ENCODE results near the gene ELP1. TPM values are rescaled to one million over a fixed set of nuclear protein-coding genes. Genes with fewer than 3 reads are reported as not detected.

Gene ELP1
- total RNA-seq, 3 donors from 2014 or later (not counting 1 experiment from before 2014, with no cell fraction given) = 21.8 to 33.0 (median 28.2) TPM

DNA sequence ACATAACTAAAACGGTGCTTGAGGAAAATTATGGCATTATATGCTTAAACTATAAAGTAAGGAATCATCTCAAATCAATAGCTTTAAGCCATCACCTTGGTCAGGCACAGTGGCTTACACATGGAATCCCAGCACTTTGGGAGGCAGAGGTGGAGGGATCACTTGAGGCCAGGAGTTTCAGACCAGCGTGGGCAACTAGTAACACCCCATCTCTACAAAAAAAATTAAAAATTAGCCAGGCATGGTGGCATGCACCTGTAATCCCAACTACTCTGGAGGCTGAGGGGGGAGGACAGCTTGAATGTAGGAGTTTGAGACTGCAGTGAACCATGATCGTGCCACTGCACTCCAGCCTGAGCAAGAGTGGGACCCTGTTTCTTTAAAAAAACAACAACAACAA, 49.2 kb downstream of the ELP1 start:
- DNase-seq (no peak), ATAC-seq (no peak)
- peaks cover 4% of the 10 kb centered on the region for H3K36me3 Mint-ChIP-seq
- Histone ChIP-seq H3K27ac (ENCODE audit: low read length) (no peak overlapping the region), H3K27me3 (ENCODE audit: control insufficient read depth, insufficient read depth, low read length) (no peaks in the 10 kb centered on the region), H3K4me1 (ENCODE audit: control insufficient read depth, insufficient read depth, low read length) (no peaks in the 10 kb centered on the region), H3K36me3 (ENCODE audit: control insufficient read depth, insufficient read depth, low read length) (peaks cover 54% of the 10 kb centered on the region), H3K9me3 (ENCODE audit: control insufficient read depth, insufficient read depth, low read length) (no peaks in the 10 kb centered on the region), H3K4me3 (ENCODE audit: low read length) (no peak overlapping the region)
- no peak overlapping the region for H3K27ac Mint-ChIP-seq
- no peaks in the 10 kb centered on the region for H3K9me3 Mint-ChIP-seq
- TF ChIP-seq, protein P1, sequence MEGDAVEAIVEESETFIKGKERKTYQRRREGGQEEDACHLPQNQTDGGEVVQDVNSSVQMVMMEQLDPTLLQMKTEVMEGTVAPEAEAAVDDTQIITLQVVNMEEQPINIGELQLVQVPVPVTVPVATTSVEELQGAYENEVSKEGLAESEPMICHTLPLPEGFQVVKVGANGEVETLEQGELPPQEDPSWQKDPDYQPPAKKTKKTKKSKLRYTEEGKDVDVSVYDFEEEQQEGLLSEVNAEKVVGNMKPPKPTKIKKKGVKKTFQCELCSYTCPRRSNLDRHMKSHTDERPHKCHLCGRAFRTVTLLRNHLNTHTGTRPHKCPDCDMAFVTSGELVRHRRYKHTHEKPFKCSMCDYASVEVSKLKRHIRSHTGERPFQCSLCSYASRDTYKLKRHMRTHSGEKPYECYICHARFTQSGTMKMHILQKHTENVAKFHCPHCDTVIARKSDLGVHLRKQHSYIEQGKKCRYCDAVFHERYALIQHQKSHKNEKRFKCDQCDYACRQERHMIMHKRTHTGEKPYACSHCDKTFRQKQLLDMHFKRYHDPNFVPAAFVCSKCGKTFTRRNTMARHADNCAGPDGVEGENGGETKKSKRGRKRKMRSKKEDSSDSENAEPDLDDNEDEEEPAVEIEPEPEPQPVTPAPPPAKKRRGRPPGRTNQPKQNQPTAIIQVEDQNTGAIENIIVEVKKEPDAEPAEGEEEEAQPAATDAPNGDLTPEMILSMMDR (IDR thresholded peaks at IDR 0.05) = no peak
- no peak overlapping the region for H3K4me3 Mint-ChIP-seq
- H3K4me1 Mint-ChIP-seq = peaks cover 0 to 13% of the 10 kb centered on the region in 2 donors
- WGBS (ENCODE audit: insufficient coverage) = no CpG with 5 or more reads among the region's 3 CpGs
- H3K27me3 Mint-ChIP-seq (ENCODE audit: low read depth in 2 of 2) = no peaks in the 10 kb centered on the region
- intact Hi-C loops (cut with micrococcal nuclease) = no loop called here

DNA sequence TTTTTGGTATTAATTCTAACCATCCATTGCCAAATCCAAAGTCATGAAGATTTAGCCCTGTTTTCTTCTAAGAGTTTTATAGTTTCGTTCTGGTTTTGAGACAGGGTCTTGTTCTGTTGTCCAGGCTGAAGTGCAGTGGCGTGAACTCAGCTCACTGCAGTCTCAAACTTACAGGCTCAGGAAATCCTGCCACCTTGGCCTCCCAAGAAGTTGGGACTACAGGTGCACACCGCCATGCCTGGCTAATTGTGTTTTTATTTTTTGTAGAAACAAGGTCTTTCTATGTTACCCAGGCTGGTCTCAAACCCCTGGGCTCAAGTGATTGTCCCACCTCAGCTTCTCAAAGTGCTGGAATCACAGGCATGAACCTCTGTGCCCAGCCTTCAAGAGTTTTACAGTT, 50.8 kb downstream of the ELP1 start:
- Histone ChIP-seq H3K9me3 (ENCODE audit: control insufficient read depth, insufficient read depth, low read length) (no peaks in the 10 kb centered on the region), H3K4me1 (ENCODE audit: control insufficient read depth, insufficient read depth, low read length) (no peaks in the 10 kb centered on the region), H3K27ac (ENCODE audit: low read length) (no peak overlapping the region), H3K27me3 (ENCODE audit: control insufficient read depth, insufficient read depth, low read length) (no peaks in the 10 kb centered on the region), H3K4me3 (ENCODE audit: low read length) (no peak overlapping the region), H3K36me3 (ENCODE audit: control insufficient read depth, insufficient read depth, low read length) (peaks cover 55% of the 10 kb centered on the region)
- Mint-ChIP-seq H3K4me3 (no peak overlapping the region), H3K9me3 (no peaks in the 10 kb centered on the region), H3K36me3 (peaks cover 18% of the 10 kb centered on the region), H3K4me1 (peaks cover 0 to 13% of the 10 kb centered on the region in 2 donors), H3K27ac (no peak overlapping the region), H3K27me3 (ENCODE audit: low read depth in 2 of 2) (no peaks in the 10 kb centered on the region)
- TF ChIP-seq, protein P1 (IDR thresholded peaks at IDR 0.05) = no peak
- 97% methylated on average over 3 of the region's 3 CpGs for WGBS (ENCODE audit: insufficient coverage)
- intact Hi-C loops (cut with micrococcal nuclease) = no loop called here
- ATAC-seq (no peak), DNase-seq (no peak)

GRCh38 chr9:108882052-108882888, 51.7 kb downstream of the ELP1 start:
- peaks cover 0 to 13% of the 10 kb centered on the region in 2 donors for H3K4me1 Mint-ChIP-seq
- Histone ChIP-seq H3K27me3 (ENCODE audit: control insufficient read depth, insufficient read depth, low read length) (no peaks in the 10 kb centered on the region), H3K27ac (ENCODE audit: low read length) (no peak overlapping the region), H3K4me3 (ENCODE audit: low read length) (no peak overlapping the region), H3K9me3 (ENCODE audit: control insufficient read depth, insufficient read depth, low read length) (no peaks in the 10 kb centered on the region), H3K36me3 (ENCODE audit: control insufficient read depth, insufficient read depth, low read length) (peaks cover 56% of the 10 kb centered on the region), H3K4me1 (ENCODE audit: control insufficient read depth, insufficient read depth, low read length) (no peaks in the 10 kb centered on the region)
- WGBS (ENCODE audit: insufficient coverage) = 100% methylated on average over 5 of the region's 6 CpGs
- no peak for ATAC-seq
- H3K27ac Mint-ChIP-seq = no peak overlapping the region
- no peak overlapping the region for H3K4me3 Mint-ChIP-seq
- intact Hi-C loops (cut with micrococcal nuclease) = no loop called here
- no peaks in the 10 kb centered on the region for H3K27me3 Mint-ChIP-seq (ENCODE audit: low read depth in 2 of 2)
- no peak for DNase-seq
- H3K36me3 Mint-ChIP-seq = peaks cover 26% of the 10 kb centered on the region
- TF ChIP-seq, protein P1 (IDR thresholded peaks at IDR 0.05) = no peak
- no peaks in the 10 kb centered on the region for H3K9me3 Mint-ChIP-seq

All from natural killer cell (primary cell).